NCI-H2029 treated with DMSO at 0.1 percent for 48 hours (cell line): ENCODE measurements around the gene CCDC89.

ENCODE experiments used
- DNase-seq: peaks from one replicate; lab custom pipeline; 2025; lab: John Stamatoyannopoulos, UW

CCDC89 gene

DNA sequence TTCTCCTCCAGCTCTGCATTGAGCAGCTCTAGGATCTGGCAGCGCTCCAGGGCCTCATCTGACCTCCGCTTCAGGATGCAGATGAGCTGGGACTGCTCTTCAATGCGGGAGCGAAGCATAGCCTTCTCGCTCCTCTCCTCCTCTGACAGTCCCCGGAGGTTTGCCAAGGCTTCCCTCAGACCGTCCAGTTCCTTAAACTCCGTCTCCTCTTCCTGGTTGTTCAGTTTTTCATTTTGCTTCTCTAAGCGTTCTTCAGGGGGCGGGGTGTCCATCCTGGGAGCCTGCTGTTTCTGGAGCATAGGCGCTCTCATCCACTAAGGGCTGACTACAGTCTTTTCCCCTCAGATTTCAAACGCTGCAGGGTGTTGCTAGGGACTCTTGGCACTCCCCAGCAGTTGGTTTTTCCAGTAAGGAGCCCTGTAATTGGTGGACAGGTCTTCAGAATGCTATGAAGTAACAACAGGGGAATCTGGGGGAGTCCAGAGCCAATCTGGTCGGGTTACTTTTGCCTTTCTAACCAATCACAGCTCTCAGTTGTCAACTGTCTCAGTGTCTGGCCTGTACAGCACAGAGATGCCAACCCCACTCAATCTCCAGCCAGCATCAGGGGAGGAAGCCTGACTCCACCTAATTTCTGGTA lies at the start of gene CCDC89:
TSS of gene CCDC89 (minus strand) at position 376 of the 640 bp plus-strand sequence. CDS start at position 311, 65 bp downstream.
- DNase-seq = peak; percentile 49

DNA sequence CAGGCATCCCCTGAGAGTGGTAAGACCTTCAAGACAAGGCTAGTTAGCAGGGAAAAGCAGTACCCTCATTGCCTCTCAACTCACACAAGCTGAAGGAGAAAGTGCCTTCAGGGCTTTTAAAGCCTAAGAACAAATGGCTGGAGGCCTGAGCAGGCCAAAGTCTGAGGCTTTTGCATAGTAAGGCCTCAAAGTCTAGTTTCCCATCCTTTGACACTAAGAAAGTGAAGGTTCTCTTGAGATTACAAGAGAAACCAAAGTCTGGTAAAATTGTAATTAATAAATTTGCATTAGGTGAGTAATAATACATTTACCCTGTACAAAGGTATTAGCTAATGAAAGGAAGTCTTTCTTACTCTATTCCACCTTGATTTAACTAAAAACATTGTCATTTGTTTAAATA lies 47.0 kb upstream of the CCDC89 start:
- DNase-seq = no peak

DNA sequence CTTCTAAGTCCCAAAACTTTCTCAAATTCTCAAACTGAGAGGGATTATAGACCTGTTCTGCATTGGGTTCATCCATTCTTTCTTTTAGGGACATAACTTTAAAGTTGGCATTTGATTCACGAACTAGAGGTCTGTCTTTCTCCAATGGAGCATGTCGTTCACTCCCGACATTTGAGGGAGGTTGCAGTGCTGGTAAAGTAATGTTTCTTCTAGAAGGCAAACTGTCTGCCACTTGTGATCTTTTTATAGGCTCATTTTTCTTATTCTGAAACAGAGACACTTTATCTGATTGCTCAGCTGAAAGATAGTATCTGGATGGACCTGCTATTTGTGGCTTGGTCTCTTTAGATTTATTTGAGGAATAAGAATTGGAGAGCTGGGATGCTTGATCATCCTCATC lies 40.4 kb upstream of the CCDC89 start:
- DNase-seq = no peak

DNA sequence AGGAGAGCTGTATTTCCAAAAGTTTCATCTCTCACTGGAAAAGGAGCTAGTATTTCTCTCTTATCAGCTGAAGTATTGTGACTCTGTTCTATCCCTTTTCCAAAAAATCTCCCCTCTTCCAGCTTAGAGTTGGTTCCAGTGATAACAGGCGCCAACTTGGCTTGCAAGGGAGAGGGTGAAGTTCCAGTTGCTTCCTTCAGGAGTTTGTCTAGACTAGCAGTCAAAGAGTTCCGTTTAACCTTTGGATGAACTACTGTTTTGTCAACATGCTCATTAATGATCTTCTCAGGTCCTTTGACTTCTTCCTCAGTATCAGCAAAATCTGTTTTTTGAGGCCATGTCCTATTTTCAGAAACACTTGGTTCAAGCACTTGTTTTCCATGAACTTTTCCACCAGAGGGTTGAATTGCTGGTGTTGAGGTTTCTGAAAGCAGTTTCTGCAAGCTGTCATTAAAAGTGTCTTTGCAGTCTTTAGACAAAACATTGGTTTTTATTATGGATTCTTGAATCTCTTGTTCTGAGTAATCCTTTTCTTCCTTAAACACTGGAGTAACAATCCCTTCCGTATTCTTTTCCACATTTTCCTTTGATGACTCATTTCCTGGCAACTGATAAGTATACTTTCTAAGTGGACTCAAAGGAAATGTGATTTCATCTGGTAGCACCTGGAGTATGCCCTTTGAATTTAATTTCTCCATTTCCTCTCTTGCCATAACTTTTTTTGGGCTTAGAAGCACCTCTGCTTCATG lies 39.7 kb upstream of the CCDC89 start:
- DNase-seq = no peak

DNA sequence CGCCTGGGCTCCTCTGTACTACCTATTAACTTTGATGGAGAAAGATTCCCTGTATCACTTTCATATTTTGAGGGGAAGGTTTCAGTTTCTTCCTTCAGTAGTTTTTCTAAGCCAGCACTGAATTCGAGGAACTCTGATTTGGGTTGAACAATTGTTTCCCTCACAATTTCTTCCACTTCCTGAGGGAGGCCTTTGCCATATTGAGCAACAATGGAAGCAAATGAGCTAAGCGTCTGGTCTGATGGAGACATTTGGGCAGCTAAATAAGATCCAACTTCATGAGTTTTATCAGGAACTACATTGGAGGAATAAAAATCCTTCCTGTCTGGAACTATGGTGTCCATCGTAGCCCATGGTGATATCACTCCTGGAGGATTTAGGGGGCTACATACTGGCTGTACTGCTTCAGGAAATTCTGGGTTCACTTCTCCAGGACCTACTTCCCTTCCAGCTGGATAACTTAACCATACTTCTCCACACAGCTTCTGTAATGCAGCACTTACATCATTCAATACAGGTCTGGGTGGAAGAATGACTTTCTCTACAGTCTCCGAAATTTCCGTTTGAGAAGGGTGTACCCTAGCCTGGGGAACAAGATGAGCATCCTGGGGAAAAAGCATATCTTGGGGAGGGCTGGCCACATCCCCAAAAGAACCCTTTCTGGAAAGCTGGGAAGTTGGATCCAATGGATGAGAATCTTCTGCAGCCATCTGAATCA lies 38.9 kb upstream of the CCDC89 start:
- no peak for DNase-seq

DNA sequence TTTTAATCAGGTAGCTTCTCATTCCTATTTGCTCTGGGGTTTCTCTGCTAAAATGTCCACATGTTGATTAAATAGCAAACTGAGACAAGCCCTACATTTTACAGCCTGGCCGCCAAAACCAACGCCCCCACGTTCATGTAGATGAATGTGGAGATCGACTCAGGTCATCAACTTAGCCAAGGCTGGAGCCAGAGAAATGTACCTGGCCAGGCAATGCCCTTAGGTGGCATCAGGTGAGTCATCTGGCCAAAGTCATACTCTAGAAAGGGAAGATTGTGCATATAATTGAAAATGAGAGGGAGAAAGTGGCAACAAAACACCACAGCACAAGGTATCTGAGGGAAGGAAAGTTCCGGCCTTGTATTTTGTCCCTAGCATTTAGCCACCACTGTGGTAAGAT lies 37.1 kb upstream of the CCDC89 start:
- DNase-seq = no peak

DNA sequence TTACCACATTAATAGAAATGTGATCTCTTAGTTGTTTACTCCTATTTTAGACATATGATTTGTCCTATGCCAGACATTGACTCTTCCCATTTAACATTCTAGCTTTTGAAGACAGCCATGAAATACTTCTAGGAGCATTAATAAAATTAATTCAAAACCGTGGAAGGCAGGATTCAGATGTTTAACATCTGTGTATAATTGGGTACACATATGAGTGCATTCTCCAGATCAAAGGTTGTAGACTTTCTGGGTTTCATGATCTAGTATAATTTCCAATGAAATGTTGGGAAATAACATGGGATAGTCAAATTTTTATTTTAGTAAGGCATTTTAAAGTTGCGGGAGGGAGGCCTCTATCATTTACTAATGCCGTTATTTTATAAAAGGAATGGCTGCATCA lies 35.2 kb upstream of the CCDC89 start:
- no peak for DNase-seq

DNA sequence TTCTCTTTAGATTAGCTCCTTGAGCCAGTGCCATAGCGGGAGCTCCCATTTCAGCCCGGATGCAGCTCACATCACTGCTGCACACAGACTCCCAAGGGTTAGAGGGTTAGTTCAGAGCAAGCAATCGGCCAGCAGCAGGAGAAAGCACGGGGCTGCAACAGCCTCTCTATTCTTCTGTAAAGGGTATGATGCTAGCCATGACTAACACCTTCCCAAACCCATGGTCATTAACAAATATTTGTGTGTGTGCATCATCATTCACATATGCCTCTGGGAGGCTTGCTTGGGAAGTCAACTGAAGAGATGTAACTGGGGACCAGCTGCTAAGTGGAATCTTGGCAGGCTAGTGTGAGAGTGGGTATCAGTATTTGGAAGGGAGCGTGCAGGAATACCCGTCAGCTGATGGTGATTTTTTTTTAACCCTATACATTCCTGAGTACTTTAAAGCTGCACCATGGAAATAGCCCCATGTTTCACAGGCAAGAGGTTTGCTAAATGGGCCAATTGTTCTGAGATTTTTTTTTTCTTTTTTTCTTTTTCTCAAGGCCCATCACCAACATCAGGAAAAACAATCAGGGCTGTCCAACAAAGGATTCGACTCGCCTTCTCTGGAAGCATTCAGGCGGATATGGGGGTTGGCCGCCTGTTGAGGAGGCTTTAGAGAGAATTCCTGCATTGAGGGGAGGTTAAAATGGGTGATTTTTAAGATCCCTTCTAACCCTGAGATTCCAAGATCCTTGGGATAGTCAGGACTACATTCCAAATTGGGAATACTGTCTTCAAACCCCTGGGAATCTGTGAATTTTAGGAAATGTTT lies 33.2 kb upstream of the CCDC89 start:
- DNase-seq = no peak

DNA sequence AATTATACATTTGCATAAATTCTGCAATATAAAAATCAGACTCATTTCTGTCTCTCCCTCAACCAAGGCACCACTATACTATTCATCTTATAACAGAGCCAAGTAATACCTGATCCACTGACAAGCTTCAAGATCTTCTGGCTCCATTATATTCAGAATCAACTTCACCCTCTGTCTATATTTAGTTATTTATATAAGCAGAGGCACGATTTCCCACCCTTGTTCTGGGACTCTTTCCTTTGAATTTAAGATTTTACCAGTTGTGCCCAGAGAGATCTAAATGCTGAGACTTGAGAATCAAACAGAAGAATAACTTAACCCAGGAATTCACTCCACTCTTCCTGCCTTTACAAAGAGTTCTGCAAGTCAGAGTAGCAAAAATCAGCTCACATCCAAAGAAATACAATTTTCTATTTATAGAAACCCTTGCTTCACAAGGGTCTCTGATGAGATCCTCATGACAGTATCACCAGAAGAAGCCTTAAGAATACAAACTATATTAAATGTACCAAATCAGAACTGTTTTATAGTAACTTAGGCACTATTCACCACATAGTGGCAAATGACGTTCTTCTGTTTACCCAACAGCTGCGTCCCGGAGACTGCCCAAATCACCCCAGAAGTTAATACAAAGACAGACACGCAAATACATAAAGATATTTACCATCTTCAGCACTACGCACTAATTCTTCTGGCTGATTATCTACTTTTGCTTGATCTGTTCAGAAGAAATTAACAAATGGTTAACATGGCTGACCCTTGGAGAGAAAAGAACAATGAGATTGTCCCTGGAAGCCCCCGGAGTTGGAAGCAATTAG lies 32.3 kb upstream of the CCDC89 start:
- DNase-seq = no peak

DNA sequence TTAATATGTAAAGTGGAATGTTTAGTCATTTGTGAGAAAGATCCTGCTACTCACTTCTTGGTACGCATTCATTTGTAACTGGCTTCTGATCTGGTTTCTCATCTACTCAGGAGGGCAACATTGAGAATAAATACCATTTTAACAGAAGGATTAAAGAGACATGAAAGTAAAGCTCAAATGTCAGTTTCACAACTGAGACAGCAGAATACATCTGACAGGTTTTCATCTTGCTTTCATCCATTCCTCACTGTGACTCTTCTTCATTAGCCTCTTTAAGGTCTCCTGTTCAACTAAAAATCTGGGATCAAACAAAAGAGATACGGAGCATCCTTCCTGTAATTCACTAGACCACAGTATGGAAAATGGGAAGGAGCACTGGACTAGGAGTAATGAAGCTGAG lies 31.4 kb upstream of the CCDC89 start:
- DNase-seq = no peak

DNA sequence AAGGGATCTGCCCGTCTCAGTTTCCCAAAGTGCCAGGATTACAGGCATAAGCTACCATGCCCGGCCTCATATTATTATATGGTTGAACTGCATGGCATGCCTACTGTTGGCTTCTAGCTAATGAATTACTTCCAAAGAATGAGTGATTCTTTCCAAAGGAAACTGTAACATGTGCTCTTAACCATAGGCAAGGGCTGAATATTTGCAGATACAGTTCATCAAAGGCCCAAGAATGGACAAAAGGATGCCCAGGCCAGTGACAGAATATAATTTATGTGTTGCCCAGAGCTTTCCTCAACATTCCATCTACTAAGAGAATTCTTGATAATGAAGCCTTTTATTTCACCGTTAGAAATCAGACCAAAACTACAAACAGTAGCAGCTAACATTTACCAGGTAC lies 27.0 kb upstream of the CCDC89 start:
- no peak for DNase-seq

DNA sequence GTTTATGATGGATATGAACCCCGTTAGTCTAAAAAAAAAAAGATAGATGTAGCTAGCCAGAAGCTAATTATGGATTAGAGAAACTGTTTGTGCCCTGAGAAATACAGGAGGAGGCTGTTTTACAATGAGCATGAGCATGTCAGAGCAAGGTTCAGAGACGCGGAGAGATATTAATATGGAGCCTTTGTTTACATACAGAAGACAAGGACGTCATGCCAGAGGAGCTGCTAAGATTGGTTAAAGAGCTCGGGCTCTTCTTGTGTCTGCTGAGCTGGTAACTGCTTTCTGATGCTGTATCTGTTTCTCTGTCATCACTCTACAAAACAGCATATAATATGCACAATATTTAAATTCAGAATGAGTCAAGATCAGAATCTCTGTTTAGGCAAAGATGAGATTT lies 24.9 kb upstream of the CCDC89 start:
- no peak for DNase-seq

DNA sequence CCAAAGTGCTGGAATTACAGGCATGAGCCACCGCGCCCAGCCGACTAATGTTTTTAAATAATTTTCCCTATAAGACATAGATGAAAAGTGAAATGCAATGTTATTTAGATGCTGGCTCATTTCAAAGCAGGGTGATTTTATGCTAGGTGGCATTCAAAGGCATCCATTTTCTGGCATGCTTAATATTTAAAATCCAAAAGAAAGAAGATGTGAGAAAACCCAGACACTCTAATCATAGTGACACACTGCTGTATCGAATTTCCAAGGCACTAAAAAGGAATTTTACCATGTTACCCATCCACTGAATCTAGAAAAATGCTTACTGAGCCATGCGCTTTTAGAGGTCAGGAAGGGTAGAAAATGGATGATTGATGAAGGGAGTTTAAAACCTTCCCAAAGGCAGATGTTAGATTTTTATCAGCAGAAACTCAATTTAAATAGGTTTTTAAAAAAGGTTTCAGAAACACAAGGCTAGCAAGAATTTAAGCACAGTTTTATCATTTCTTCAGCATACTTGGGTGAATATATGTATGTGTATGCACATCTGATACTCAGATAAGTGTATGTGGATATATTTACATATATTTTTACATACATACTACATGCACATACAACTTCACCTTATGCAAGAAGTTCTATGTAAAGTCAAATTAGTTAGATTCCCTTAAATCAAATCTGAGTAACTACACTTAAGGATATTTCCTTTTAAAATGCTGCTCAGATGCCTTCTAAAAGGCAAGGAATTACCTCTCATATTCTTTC lies 24.1 kb upstream of the CCDC89 start:
- DNase-seq = no peak

DNA sequence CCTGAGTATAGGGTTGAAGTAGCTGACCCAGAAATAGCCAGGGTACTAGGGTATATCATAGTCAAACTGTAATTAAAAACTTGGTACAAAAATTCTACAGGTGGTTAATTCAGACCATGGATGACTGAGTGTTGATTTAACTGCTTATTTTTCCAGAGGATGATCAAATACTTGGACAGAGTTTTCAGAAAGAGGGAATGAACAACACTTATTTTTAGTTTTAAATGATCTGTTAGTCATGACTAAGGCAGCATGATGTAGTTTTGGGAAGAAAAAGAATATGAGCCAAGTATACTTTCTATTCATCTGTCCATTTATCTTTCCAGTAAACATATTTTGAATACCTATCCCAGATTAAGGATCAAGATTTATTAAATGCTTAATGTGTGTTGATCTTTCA lies 19.8 kb upstream of the CCDC89 start:
- DNase-seq = no peak

DNA sequence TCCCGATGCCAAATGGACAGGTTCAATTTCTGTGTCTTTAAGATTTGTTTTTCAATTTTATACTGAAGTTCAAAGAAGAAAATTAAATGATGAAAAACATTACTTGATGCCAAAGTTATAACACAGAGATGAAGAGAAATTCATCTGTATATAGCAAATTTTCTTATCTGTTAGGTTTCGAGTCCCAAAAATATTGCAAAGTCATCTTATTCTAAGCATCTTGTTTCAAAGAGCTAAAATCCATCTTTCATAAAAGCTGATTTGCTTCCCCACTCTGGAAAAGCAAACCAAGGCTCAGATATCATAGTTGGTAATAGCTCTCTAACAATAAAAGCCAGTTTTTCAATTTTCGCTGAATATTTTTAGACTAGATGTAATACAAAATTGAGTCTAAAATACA lies 19.0 kb upstream of the CCDC89 start:
- no peak for DNase-seq

DNA sequence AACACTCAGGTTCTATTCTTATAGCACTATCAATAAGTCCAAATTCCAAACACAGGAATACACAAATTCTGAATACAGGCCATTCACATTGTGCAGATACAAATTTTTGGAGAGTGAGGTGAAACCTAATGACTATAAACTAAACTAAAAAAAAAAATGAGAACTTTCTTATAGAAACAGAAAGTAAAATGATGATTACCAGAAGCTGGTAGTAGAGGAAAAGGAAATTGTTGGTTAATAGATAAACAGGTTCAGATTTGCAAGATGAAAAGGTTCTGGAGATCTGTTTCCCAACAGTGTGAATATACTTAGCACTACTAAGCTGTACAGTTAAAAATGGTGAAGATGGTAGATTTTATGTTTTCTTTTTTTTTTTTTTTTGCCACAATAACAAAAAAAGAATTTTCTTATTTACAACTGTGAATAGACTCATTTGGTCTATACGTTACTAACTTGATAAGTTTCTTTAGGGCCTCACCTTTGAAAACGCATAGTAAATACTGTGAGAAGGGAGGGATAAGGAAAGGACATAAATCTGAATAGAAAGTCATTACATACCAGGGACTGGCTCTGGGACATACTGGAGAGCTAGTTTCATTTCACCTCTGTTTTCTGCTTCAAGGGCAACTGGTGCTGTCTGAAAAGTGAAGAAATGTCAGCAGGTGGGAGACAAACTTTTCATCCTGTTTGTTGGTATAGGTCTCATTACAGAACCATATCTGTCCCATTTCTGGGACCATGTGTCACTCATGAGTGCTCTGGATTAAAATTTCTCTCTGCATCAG lies 14.2 kb upstream of the CCDC89 start:
- no peak for DNase-seq

DNA sequence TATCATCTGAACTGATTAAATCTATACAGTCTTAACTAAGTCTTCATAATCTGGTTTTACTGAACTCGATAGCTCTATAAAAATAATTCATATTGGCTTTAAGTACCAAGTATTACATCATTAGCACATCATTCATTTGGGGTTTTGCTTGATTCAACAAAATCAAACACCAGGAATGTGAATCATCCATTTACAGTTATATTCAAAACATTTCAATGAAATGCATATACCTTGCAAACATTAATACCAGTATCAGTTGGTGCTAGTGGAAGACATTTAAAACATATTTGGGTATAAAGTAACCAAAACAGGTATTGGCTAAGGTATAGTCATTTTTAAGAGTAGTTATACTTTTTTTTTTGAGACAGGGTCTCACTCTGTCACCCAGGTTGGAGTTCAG lies 12.2 kb upstream of the CCDC89 start:
- no peak for DNase-seq

DNA sequence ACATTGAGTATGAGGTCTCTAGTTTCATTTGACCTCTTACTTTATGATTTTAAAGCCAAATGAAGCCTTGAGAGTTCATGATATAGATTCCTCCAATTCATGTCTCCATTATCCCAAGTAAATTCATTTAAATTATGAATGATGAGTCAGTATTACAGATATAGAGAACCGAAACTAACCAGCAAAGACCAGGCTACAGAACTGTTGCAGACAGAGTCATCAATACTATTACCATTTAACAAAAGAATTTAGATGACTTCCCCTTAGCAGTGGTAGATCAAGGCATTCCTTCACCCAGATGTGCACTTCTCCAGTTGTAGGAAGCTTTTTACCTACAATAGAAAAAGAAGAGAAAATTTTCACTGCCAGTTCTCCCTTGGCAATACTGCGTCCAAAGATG lies 11.8 kb upstream of the CCDC89 start:
- DNase-seq = no peak

DNA sequence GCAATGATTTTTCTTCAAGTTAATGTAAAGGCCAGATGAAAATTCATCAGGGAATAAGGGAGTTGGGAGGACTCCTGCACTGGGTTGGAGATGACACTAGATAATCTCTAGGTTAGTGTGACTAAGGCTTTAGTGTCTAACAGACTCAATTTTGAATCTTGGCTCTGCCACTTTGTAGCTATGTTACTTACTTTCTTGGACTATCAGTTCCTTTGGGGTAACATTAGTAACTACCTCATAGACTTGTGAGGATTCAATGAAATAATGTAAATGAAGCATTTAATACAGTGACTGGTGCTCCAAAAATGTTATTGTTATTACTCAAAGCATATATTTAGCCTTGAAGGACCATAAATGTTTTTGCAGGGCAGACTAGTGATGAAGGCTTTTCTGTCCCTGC lies 9.6 kb upstream of the CCDC89 start:
- DNase-seq = no peak

DNA sequence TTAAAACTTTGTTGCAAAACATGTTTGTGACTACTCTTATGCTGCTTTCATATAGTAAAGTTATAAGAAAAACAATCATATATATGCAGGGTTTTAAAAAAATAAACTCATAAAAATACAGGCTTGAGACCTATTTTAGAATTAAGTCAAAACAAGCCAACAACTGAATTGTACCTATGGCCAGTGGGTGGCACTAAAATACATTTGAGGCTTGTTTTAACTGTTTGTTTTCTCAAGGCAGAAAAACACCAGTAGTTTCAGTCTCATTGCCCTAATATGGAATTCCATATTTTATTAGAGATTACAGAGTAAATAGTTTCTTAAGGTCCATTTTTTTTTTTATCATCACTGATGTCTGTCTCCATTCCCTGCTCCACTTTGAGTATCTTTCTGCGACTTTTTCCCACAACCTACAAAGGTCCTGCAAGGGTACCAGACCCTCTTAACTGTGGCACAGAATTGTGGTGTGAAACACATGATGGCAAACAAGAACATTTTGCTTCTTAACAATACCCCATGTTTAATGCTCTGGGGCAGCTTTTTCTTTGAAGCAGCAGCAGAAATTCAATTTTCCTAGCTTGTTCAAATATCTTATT lies 8.5 kb upstream of the CCDC89 start:
- no peak for DNase-seq
